Lower leg skin (tissue), 3 donors: ENCODE data around the gene UTF1.

Experiments used
- CTCF ChIP-seq, 3 donors: fragments of 450-650 bp; IDR thresholded peaks; one replicate each; pipeline ENCODE4 v1.5.1; 2016; ENCODE audit warnings: antibody characterized with exemption in 3 of 3, mild to moderate bottlenecking in 3 of 3, moderate library complexity in 2 of 3
- POLR2A ChIP-seq, 2 donors: fragments of 450-650 bp; IDR thresholded peaks; one replicate each; pipeline ENCODE4 v1.6.1; 2016 to 2017; ENCODE audit warnings: antibody characterized with exemption in 2 of 2, mild to moderate bottlenecking in 1 of 2, moderate library complexity in 1 of 2

DNA sequence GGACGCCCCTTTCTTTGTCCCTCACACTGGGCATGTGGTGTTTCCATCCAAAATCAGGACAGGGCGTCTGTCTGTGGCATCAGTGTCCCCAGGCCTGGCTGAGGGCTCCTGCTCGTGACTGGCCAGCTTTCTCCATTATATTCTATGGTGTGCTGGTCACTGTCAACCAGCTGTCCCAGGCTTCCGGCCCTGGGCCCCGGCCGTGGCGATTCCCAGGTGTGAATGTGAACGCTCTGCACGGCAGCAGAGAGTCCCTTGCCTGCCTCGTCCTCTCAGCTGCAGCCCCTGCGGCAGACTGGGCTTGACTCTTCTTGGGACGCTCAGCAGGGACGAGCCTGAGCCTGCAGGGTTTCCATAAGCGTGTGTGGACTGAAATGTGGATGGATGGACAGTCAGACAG is 5.9 kb upstream of the UTF1 start:
- TF ChIP-seq CTCF (IDR thresholded peaks at IDR 0.05): no peak
- no peak for TF ChIP-seq POLR2A (IDR thresholded peaks at IDR 0.05)
